A673 (cell line): ENCODE data around the gene ATF1.

ENCODE experiments used
- CTCF ChIP-seq: fragments of 300-800, 200-600 bp; sonication (generic); conservative IDR thresholded peaks from 2 replicates; pipeline ENCODE4 v1.5.1; 2017; ENCODE audit warnings: low read depth, mild to moderate bottlenecking, antibody characterized with exemption, low read length, moderate library complexity, mixed read lengths
- EZH2 ChIP-seq: fragments of 200-600 bp; sonication (generic); IDR thresholded peaks from 2 replicates; pipeline ENCODE4 v1.6.1; 2017; ENCODE audit warnings: borderline replicate concordance, low read depth, mild to moderate bottlenecking, mixed read lengths, antibody characterized with exemption, low read length; ENCODE audit not compliant: poor library complexity, severe bottlenecking

- TF ChIP-seq CTCF, result no peak
- no peak for TF ChIP-seq EZH2
Observed at GRCh38 chr12:50715174-50715573, 48.7 kb upstream of the ATF1 start.
